Nucleus accumbens (tissue), 56 donors: Measurements from ENCODE around the gene GADL1.

Source experiments
- DNase-seq, 56 donors: peaks; one replicate each; lab custom pipeline; 2025; lab: John Stamatoyannopoulos, UW

Gene GADL1

GRCh38 chr3:30819067-30819798 lies 75.2 kb downstream of the GADL1 start:
- no peak for DNase-seq

DNA sequence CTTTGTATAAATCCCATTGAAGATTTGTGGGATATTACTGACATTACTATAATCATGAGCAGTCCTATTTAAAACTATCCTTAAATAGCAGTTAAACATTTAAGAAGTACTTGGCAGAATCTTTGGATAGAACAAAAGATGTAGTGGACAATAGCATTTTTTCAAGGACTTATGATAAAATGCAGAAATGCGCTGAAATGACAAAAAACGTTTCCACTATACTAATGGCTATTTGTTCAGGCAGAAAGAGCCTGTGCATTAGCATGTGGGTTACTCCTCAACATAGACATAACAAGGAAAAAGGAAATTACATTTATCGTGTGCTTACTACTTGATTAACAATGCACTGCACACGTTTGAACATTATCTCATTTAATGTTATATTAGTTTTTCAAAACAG lies 80.7 kb downstream of the GADL1 start:
- no peak for DNase-seq

- DNase-seq: no peak
These were observed 83.2 kb downstream of the GADL1 start for GRCh38 chr3:30811151-30811795.

DNA sequence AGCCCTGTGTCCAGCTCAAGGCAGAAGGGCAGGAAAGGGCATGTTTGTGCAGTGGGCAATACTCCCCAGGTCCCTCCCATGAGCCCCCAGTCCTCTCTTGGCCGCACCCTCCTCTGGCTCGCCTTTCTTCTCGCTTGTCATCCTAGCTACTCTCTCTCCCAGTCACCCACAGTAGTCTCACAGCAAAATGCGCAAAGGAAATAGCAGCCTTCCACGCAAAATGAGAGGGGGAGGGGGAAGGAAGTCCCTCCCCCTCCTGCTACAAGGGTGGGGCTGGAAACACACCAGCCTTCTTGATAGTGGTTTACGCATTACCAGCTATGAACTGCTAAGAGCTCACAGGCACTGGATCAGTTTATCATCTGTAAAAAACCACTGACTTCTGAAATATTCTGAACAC lies 83.8 kb downstream of the GADL1 start:
- no peak for DNase-seq

GRCh38 chr3:30805695-30806094 lies 88.8 kb downstream of the GADL1 start:
- no peak for DNase-seq

- no peak for DNase-seq
These were observed 89.5 kb downstream of the GADL1 start for GRCh38 chr3:30804984-30805383.

- no peak for DNase-seq
These were observed 99.3 kb downstream of the GADL1 start for GRCh38 chr3:30795176-30795575.

GRCh38 chr3:30793740-30794139 lies 100.7 kb downstream of the GADL1 start:
- DNase-seq: no peak

DNA sequence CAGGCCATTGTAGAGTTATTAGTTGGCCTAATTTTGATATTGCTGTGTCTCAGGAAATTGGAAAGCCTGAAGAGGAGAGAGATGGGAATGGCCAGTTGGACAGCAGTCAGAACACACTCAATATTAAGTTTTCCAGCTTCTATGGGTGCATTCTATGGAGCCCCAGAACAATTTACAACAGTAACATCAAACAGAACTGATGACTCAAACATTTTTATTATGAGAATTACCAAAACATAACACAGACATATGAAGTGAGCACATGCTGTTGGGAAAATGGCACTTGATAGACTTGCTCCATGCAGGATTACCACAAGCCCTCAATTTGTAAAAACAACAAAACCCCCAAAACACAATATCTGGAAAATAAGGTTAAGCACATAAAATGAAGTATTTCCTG lies 104.3 kb downstream of the GADL1 start:
- no peak for DNase-seq

- DNase-seq: no peak
These were observed 108.1 kb downstream of the GADL1 start for GRCh38 chr3:30786365-30786764.

GRCh38 chr3:30779686-30780287 lies 114.7 kb downstream of the GADL1 start:
- DNase-seq: no peak

- DNase-seq: no peak
These were observed 115.5 kb downstream of the GADL1 start for GRCh38 chr3:30778933-30779332.

- no peak for DNase-seq
These were observed 116.9 kb downstream of the GADL1 start for GRCh38 chr3:30777426-30778113.

GRCh38 chr3:30776186-30776815 lies 118.2 kb downstream of the GADL1 start:
- DNase-seq: no peak

DNA sequence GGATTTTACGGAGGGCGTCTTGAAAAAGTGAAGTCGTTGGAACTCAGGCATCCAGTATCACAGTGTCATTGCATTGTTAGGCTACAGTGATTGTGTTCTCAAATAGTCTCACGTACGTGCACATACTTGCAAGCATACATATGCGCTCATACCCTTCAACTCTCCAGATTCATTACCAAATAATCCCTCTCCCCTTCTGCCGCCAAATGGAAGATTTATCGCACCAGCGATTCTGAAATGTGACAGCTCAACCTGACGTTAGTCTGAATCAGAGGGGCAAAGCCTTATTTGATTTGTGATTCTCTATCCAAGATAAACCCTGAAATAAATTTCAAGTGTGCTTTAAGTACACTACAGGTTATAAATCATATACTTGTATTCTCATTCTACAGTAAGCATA lies 119.4 kb downstream of the GADL1 start:
- DNase-seq: no peak

DNA sequence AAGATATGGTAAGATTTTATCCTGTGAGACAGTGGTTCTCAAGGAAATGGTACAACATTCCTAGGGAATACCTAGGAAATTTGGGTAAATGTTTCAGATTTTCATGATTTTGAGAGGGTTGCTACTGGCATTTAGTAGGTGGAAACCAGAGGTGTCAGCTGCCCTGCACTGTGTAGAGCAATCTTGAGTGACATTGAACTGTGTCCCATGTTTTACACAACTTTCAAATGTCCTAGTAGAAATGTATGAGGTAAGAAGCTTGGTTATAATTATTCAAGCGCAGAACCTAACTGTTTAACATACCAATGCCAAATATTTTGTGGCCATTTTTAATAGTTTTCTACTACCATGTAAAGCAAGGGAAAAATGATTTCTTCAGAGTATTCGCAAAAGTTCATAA lies 120.4 kb downstream of the GADL1 start:
- no peak for DNase-seq

- peak in 17 of 56 donors; percentile 1 to 33 (median 8) for DNase-seq
These were observed 124.1 kb downstream of the GADL1 start for GRCh38 chr3:30770387-30770786.

GRCh38 chr3:30768703-30769550 lies 125.5 kb downstream of the GADL1 start:
- peak in 43 of 56 donors; percentile 2 to 83 (median 28) for DNase-seq

DNA sequence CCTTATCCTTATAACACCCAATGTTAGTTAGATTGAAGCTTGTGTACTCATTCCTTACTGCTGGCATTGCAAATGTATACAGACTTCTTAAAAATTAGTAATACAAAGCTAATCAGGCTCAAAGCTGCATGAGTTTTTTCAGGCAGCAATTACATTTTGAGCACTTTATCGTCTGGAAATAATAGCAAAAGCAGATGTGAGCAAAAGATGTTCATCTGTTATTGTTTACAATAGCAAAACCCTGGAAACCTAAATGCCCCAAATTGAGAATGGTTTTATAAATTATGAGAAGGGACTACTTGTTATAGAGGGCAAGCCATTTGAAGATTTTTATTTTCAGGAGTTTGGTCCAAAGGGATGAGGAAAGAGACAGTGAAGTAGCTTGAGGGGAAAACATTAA lies 126.4 kb downstream of the GADL1 start:
- no peak for DNase-seq

GRCh38 chr3:30766522-30766921 lies 127.9 kb downstream of the GADL1 start:
- no peak for DNase-seq
